Lower lobe of right lung (tissue), 2 donors: ENCODE results near the gene RGS17. TPM values are rescaled to one million over a fixed set of nuclear protein-coding genes. Genes with fewer than 3 reads are reported as not detected.

Experiments
- ATAC-seq, 2 donors: fragments of 200-7000 bp; cut with Tn5 transposase; one replicate each; pipeline ENCODE4 v1.9.1; 2020 to 2022; ENCODE audit warnings: mild to moderate bottlenecking in 2 of 2, moderate library complexity in 2 of 2
- DNase-seq: peaks from one replicate; pipeline ENCODE4 v3.0.0-alpha.2; 2020
- H3K27ac ChIP-seq: fragments of 200-600 bp; one replicate; pipeline ENCODE4 v1.8.0; 2022
- H3K27me3 ChIP-seq: fragments of 200-600 bp; one replicate; pipeline ENCODE4 v1.8.0; 2022; ENCODE audit warnings: low read depth
- H3K36me3 ChIP-seq: fragments of 200-600 bp; one replicate; pipeline ENCODE4 v1.8.0; 2022; ENCODE audit warnings: mild to moderate bottlenecking
- H3K4me1 ChIP-seq: fragments of 200-600 bp; one replicate; pipeline ENCODE4 v1.8.0; 2022
- H3K4me3 ChIP-seq: fragments of 200-600 bp; one replicate; pipeline ENCODE4 v1.8.0; 2022; ENCODE audit warnings: mild to moderate bottlenecking
- H3K9me3 ChIP-seq: fragments of 200-600 bp; one replicate; pipeline ENCODE4 v1.8.0; 2022
- CTCF ChIP-seq: fragments of 200-600 bp; IDR thresholded peaks from one replicate; pipeline ENCODE4 v1.8.0; 2022; ENCODE audit warnings: antibody characterized with exemption, mild to moderate bottlenecking
- intact Hi-C: fragments of 100-400 bp; cut with DNase I; formaldehyde crosslinking; loops from one replicate; pipeline ENCODE4 v1.11.0; 2022
- total RNA-seq: library from RNA; stranded (reverse); fragmentation: NEBNext Ultra II Directional; extraction: Animal tissue kit (Norgen Biotek cat#: 25700); gene quantifications from one replicate; pipeline ENCODE4 v1.2.1, GENCODE V29; 2021
- donor health status: DM: no; HTN: yes; CAD: no; lungs with severe emphysema.

Gene RGS17
- total RNA-seq, 1 donor from 2014 or later, result 0.59 TPM

GRCh38 chr6:152983637-152984512, 147.2 kb downstream of the RGS17 start:
- Histone ChIP-seq H3K27me3 (no peaks in the 10 kb centered on the region), H3K9me3 (no peaks in the 10 kb centered on the region), H3K36me3 (no peaks in the 10 kb centered on the region), H3K4me1 (peaks cover 28% of the 10 kb centered on the region), H3K4me3 (peak overlapping the region; percentile 68), H3K27ac (peak overlapping the region; percentile 88)
- TF ChIP-seq CTCF, result no peak
- ATAC-seq, result peak; percentile 41 to 56
- peak; percentile 95 for DNase-seq
- intact Hi-C loops, result no loop called here

GRCh38 chr6:152982904-152983636, 148.0 kb downstream of the RGS17 start, which contains the start of gene FBXO5:
Gene FBXO5 (minus strand): TSS chr6:152983041. CDS start chr6:152982959, 82 bp downstream.
- ATAC-seq, result peak; percentile 98 to 99
- intact Hi-C loops, result no loop called here

GRCh38 chr6:152981989-152982903, 148.8 kb downstream of the RGS17 start:
- ATAC-seq (no peak), DNase-seq (no peak)
- no peaks in the 10 kb centered on the region for H3K9me3 ChIP-seq
- no peaks in the 10 kb centered on the region for H3K36me3 ChIP-seq
- H3K27me3 ChIP-seq, result no peaks in the 10 kb centered on the region
- H3K4me1 ChIP-seq, result peaks cover 28% of the 10 kb centered on the region
- peak overlapping the region; percentile 68 for H3K4me3 ChIP-seq
- intact Hi-C loops, result no loop called here
- TF ChIP-seq CTCF, result no peak
- H3K27ac ChIP-seq, result no peak overlapping the region

More at GRCh38 chr6:152982904-152983636, 148.0 kb downstream of the RGS17 start, which contains the start of gene FBXO5:
- Histone ChIP-seq H3K9me3 (no peaks in the 10 kb centered on the region), H3K4me3 (peak within 1 kb of the TSS; percentile 68), H3K27me3 (no peaks in the 10 kb centered on the region), H3K27ac (peak within 1 kb of the TSS; percentile 88), H3K4me1 (peaks cover 28% of the 10 kb centered on the region), H3K36me3 (no peaks in the 10 kb centered on the region)
- no peak for TF ChIP-seq CTCF
- peak; percentile 99 for DNase-seq

DNA sequence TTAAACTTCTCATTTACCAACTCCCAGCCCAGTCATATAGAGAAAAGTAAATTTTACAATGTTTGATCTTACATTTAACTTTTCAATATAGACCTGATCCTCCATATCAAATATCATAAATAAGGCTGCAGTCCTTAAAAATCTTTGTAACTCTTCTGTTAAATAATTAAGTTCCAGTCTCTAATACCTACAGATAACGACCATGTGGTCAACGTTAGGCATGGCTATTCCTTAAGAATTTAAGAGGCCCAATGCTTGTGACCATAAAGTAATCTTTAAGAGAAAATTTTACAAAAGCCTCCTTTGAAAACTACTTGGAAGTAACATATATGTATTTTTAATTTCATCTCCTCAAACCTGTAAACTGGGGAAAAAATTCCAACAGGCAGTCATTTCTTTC, 149.9 kb downstream of the RGS17 start:
- no peak for TF ChIP-seq CTCF
- intact Hi-C loops, result no loop called here
- H3K27me3 ChIP-seq, result no peaks in the 10 kb centered on the region
- no peaks in the 10 kb centered on the region for H3K9me3 ChIP-seq
- H3K4me1 ChIP-seq, result peaks cover 28% of the 10 kb centered on the region
- H3K36me3 ChIP-seq, result no peaks in the 10 kb centered on the region
- no peak overlapping the region for H3K27ac ChIP-seq
- H3K4me3 ChIP-seq, result no peak overlapping the region
- no peak for DNase-seq
- ATAC-seq, result no peak

- Histone ChIP-seq H3K36me3 (no peaks in the 10 kb centered on the region), H3K4me1 (peaks cover 28% of the 10 kb centered on the region), H3K27me3 (no peaks in the 10 kb centered on the region), H3K4me3 (no peak overlapping the region), H3K9me3 (no peaks in the 10 kb centered on the region), H3K27ac (no peak overlapping the region)
- ATAC-seq (no peak), DNase-seq (no peak)
- intact Hi-C loops, result no loop called here
- no peak for TF ChIP-seq CTCF
Observed at GRCh38 chr6:152980656-152981055, 150.4 kb downstream of the RGS17 start.
